ENCODE measurements around the gene MLF2.

MLF2 gene, protein sequence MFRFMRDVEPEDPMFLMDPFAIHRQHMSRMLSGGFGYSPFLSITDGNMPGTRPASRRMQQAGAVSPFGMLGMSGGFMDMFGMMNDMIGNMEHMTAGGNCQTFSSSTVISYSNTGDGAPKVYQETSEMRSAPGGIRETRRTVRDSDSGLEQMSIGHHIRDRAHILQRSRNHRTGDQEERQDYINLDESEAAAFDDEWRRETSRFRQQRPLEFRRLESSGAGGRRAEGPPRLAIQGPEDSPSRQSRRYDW

GRCh38 chr12:6752921-6753771 is at the start of gene MLF2:
MLF2 (minus strand) TSS chr12:6753141; CDS start chr12:6752334, 807 bp downstream.
- DNase-seq (ENCODE audit: low spot score) = peak; percentile 99

DNA sequence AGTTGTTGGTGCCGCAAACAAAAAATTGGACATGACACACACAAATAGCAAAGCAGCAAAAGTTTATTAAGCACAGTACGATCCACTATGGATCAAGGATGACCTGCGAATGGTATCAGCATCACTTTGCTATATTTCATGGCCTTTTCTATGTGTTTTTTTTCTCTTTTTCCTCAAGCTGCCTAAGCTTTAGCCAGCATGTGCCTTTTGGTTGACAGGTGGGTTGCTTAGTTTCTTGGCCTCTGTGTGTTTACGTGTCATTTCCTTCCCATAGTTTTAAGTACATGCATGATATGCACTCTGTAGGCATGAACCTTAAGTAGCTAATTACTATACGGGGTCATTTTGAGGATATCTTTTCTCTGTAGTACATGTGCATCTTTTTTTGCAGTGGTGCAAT is 46.2 kb upstream of the MLF2 start:
- DNase-seq (ENCODE audit: low spot score) = no peak

GRCh38 chr12:6796576-6796975 is 43.6 kb upstream of the MLF2 start:
- no peak for DNase-seq (ENCODE audit: low spot score)

DNA sequence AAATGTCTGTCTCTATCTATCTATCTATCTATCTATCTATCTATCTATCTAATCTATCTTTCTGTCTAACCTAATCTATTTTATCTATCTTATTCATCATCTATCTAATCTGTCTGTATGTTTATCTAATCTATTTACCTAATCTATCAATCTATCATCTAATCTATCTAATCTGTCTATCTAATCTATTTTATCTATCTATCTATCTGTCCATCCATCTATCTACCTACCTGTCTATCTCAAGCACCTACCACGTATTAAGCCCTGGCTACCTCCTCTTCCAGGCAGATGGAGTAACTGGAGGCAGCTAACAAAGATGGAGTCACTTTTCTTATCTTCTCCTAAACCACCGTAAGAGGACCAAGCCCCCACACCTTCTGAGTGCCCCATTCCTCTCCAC is 42.1 kb upstream of the MLF2 start:
- no peak for DNase-seq (ENCODE audit: low spot score)

DNA sequence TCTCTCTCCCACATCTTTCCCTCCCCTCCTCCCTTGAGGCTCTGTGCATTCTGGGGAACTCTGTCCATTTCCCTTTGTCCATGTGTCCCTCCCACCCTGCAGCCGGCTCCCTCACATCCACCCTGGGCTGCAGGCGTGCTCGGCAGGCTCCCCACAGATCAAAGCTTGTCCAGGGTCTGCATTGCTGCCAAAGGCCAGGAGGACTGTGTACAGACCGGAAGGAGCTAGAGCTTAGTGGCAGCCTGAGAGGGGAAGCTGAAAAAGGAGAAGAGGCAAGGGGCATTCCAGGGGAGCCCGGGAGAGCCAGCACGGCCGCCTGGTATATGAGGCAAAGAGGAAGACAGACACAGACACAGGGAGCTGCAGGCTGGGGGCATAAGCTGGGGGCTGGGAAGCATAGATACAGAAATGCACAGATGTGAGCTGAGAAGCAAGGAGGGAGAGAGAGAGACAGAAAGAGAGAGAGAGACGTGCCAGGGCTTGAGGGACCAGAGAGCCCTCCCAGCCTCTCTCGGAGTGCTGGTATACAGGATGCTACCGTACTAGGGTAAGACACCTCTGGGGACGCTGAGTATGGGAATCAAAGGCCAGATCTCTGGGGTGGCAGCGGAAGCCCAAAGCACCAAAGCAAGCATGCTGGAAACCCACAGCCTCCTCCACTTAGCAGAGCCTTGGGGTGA is 39.7 kb upstream of the MLF2 start:
- DNase-seq (ENCODE audit: low spot score) = peak; percentile 70

DNA sequence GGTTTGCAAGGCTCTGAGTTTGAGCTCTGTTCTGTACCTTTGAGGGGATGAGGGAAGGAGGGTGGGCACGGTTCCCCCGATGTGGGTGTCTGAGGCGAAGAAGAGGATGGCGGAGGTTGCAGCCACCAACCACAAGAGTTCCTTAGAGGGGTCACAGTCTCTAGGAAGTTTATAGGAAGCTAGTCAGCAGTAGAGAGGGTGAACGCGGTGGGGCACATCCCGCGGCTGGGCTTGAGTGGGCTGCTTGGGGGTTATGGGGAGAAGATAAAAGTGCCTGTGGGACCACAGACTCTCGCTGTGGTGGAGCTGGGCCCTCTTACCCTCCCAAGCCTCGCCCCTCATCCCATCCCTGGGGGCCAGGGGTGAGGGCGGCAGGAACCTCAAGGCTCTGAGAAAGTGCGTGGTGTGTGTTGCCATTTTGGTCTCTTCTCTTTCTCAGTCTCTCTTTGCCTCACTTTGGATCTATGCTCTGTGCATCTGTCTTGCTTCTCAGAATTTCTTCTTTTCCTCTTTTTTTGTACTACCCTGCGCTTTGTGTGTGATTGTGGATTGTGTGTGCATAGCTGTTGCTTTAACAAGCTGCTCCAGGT is 39.1 kb upstream of the MLF2 start:
- DNase-seq (ENCODE audit: low spot score) = no peak

GRCh38 chr12:6790496-6791150 is 37.7 kb upstream of the MLF2 start:
- DNase-seq (ENCODE audit: low spot score) = no peak

DNA sequence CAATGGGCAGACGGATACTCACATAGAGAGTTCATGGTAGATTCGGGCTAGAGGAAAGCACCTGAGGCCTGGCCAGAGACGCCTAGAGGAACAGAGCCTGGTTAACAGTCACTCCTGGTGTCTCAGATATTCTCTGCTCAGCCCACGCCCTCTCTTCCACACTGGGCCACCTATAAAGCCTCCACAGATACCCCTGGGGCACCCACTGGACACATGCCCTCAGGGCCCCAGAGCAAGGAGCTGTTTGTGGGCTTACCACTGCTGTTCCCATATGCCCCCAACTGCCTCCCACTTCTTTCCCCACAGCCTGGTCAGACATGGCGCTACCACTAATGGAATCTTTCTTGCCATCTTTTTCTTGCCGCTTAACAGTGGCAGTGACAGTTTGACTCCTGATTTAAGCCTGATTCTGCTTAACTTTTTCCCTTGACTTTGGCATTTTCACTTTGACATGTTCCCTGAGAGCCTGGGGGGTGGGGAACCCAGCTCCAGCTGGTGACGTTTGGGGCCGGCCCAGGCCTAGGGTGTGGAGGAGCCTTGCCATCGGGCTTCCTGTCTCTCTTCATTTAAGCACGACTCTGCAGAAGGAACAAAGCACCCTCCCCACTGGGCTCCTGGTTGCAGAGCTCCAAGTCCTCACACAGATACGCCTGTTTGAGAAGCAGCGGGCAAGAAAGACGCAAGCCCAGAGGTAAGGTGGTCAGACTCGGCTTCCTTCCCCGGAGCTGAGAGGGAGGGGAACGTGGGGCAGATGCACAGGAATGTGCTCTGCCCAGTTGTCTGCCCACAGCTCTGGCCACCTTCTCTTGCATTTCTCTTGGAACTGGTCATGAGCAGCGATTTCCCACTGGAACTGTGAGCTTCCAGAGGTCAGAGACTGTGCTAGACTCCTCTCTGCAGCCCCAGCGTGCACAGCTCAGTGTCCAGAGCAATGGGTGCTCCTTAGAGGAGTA is 36.3 kb upstream of the MLF2 start, which contains the start of gene CD4:
TSS of gene CD4 (plus strand) at position 557 of the 953 bp plus-strand sequence. CDS start 10,611 bp downstream, outside the sequence.
- peak; percentile 69 for DNase-seq (ENCODE audit: low spot score)

GRCh38 chr12:6787309-6787708 is 34.4 kb upstream of the MLF2 start:
- DNase-seq (ENCODE audit: low spot score) = no peak

GRCh38 chr12:6786416-6787094 is 33.6 kb upstream of the MLF2 start:
- DNase-seq (ENCODE audit: low spot score) = no peak

GRCh38 chr12:6784761-6785160 is 31.8 kb upstream of the MLF2 start:
- DNase-seq (ENCODE audit: low spot score) = no peak

- DNase-seq (ENCODE audit: low spot score) = no peak
Observed at GRCh38 chr12:6784296-6784695, 31.4 kb upstream of the MLF2 start.

DNA sequence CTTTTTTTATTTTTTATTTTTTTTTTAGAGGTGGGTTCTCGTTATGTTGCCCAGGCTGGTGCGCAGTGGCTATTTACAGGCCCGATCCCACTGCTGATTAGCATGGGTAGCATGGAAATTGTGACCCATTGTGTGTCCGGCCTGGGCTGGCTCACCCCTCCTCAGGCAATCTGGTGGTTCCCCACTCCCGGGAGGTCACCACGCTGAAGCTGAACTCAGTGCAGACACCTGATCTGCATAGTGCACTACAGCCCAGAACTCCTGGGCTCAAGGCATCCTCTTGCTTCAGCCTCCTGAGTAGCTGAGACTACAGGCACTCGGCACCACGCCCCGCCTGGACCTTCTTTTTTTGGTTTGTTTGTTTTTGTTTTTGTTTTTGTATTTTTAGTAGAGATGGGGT is 30.9 kb upstream of the MLF2 start:
- no peak for DNase-seq (ENCODE audit: low spot score)

DNA sequence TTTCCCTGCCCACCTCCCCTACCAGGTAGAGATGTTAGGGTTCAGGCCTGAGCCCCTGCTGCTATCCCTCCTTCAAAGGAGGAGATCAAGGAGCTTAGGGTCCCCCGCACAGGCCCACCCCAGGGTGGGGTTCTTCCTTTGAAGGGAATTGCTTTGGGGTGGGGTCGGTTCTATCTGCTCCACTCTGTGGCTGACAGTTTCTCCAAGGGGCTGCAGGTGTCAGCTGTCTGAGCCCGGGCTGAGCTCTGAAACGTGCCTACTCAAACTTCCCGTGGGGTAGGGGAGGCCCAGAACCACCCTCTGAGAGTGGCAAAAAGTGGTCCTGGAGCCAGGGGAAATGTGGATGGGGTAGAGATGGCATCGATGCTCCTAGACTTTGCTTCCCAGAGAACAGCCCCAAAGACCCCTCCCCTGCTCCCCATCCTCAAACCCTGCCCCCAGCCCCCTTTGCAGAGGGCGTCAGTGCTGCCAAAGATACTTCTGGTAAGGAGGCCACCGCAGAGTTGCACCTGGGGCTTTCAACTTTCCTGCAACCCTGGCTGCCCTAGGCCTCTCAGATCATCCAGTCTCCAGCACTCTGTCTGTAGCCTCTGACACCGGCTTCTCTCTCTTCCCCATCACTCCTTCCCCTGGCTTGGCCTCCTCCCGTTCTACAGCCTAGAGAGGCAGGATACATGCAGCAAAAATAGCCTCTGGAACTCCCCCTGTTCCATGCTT is 30.1 kb upstream of the MLF2 start:
- no peak for DNase-seq (ENCODE audit: low spot score)

- DNase-seq (ENCODE audit: low spot score) = no peak
Observed at GRCh38 chr12:6782119-6782518, 29.2 kb upstream of the MLF2 start.

GRCh38 chr12:6780573-6780972 is 27.6 kb upstream of the MLF2 start:
- no peak for DNase-seq (ENCODE audit: low spot score)

GRCh38 chr12:6779708-6780432 is 26.9 kb upstream of the MLF2 start:
- DNase-seq (ENCODE audit: low spot score) = no peak

Measured in Ammon's horn (tissue), 1 donor.